ENCODE results near the gene CLIC2. TPM values are rescaled to one million over a fixed set of nuclear protein-coding genes. Genes with fewer than 3 reads are reported as not detected.

CLIC2 gene
- total and polyA plus RNA-seq, 12 donors, result 4.3 to 24.2 (median 9.0) TPM

Small RNA genes lying within 50 kb of the gene (microRNA-seq; reads per million reads assigned to microRNA genes)
- 0 reads per million in 2 donors for gene MIR1184-2

Other genes with a start within 250 kb of the CLIC2 start
- 10 to 100 TPM; 62.4 to 85.0 (median 73.0) TPM for gene VBP1, start 118.2 kb downstream of the CLIC2 start, total RNA-seq
- gene VBP1, start 118.2 kb downstream of the CLIC2 start, polyA plus RNA-seq, result 10 to 100 TPM; 21.4 to 57.0 TPM
- gene RAB39B, start 70.1 kb downstream of the CLIC2 start, total RNA-seq, result under 1 TPM in 7 of 10 donors, not detected in 3; 0.07 to 0.25 (median 0.17) TPM
- under 1 TPM; 0.22 TPM for gene RAB39B, start 70.1 kb downstream of the CLIC2 start, polyA plus RNA-seq
- not detected for gene F8A2, start 47.5 kb upstream of the CLIC2 start, total RNA-seq
- gene F8A2, start 47.5 kb upstream of the CLIC2 start, polyA plus RNA-seq, result not detected
- gene F8A3, start 124.0 kb upstream of the CLIC2 start, total RNA-seq, result 10 to 100 TPM in 5 of 10 donors, 1 to 10 TPM in 3, not detected in 2; 5.3 to 18.0 (median 11.2) TPM
- 1 to 10 TPM in 1 of 2 donors, not detected in 1; 3.8 TPM for gene F8A3, start 124.0 kb upstream of the CLIC2 start, polyA plus RNA-seq

Data from heart right ventricle (tissue), 12 donors.